HG02938 (cell line): ENCODE data around the gene PLEKHA6.

Experiments
- ATAC-seq: cut with Tn5 transposase; IDR thresholded peaks from one replicate; pipeline ENCODE4 v1.9.1; 2021; ENCODE audit warnings: mild to moderate bottlenecking, moderate library complexity; ENCODE audit not compliant: unreplicated experiment

The PLEKHA6 gene

GRCh38 chr1:204264805-204265204, 94.9 kb downstream of the PLEKHA6 start:
- ATAC-seq, result no peak

- no peak for ATAC-seq
Measured at GRCh38 chr1:204263254-204263910, 96.3 kb downstream of the PLEKHA6 start.

- no peak for ATAC-seq
Measured at GRCh38 chr1:204262506-204263253, 97.0 kb downstream of the PLEKHA6 start.

GRCh38 chr1:204261746-204262505, 97.8 kb downstream of the PLEKHA6 start:
- ATAC-seq, result no peak

- ATAC-seq, result no peak
Measured at GRCh38 chr1:204261266-204261665, 98.5 kb downstream of the PLEKHA6 start.

GRCh38 chr1:204260601-204261197, 99.0 kb downstream of the PLEKHA6 start:
- ATAC-seq, result no peak

GRCh38 chr1:204259782-204260181, 99.9 kb downstream of the PLEKHA6 start:
- no peak for ATAC-seq

- no peak for ATAC-seq
Measured at GRCh38 chr1:204259196-204259595, 100.5 kb downstream of the PLEKHA6 start.

GRCh38 chr1:204258213-204259115, 101.3 kb downstream of the PLEKHA6 start:
- ATAC-seq, result no peak

GRCh38 chr1:204257446-204257845, 102.3 kb downstream of the PLEKHA6 start:
- no peak for ATAC-seq

- no peak for ATAC-seq
Measured at GRCh38 chr1:204256531-204256930, 103.2 kb downstream of the PLEKHA6 start.

GRCh38 chr1:204255966-204256365, 103.8 kb downstream of the PLEKHA6 start:
- no peak for ATAC-seq

- no peak for ATAC-seq
Measured at GRCh38 chr1:204255225-204255624, 104.5 kb downstream of the PLEKHA6 start.

- no peak for ATAC-seq
Measured at GRCh38 chr1:204254031-204254661, 105.6 kb downstream of the PLEKHA6 start.

- ATAC-seq, result no peak
Measured at GRCh38 chr1:204251926-204252689, 107.6 kb downstream of the PLEKHA6 start.

- ATAC-seq, result no peak
Measured at GRCh38 chr1:204251286-204251685, 108.4 kb downstream of the PLEKHA6 start.

- no peak for ATAC-seq
Measured at GRCh38 chr1:204250428-204251030, 109.2 kb downstream of the PLEKHA6 start.

GRCh38 chr1:204249736-204250427, 109.8 kb downstream of the PLEKHA6 start:
- ATAC-seq, result no peak
